Thymus (tissue), 11 donors: ENCODE data around the gene AGPAT2. TPM values are rescaled to one million over a fixed set of nuclear protein-coding genes. Genes with fewer than 3 reads are reported as not detected.

ENCODE experiments used
- DNase-seq, 9 donors: peaks; one replicate each; pipeline ENCODE4 v3.0.0-alpha.2; 2013; ENCODE audit warnings: low spot score in 9 of 9, low read depth in 6 of 9, missing footprints in 1 of 9
- H3K27ac ChIP-seq, 2 donors: one replicate each; pipeline ENCODE4 v1.5.1; 2013; ENCODE audit warnings: control low read depth in 1 of 2, low read depth in 1 of 2, low read length in 1 of 2, mild to moderate bottlenecking in 1 of 2, moderate library complexity in 1 of 2
- H3K27me3 ChIP-seq, 2 donors: one replicate each; pipeline ENCODE4 v1.5.1; 2013; ENCODE audit warnings: low read length in 1 of 2; ENCODE audit not compliant: control insufficient read depth in 2 of 2, insufficient read depth in 1 of 2
- H3K36me3 ChIP-seq, 2 donors: one replicate each; pipeline ENCODE4 v1.5.1; 2013; ENCODE audit warnings: low read length in 1 of 2, mild to moderate bottlenecking in 1 of 2, moderate library complexity in 1 of 2; ENCODE audit not compliant: control insufficient read depth in 2 of 2, insufficient read depth in 2 of 2
- H3K4me1 ChIP-seq, 2 donors: one replicate each; pipeline ENCODE4 v1.5.1; 2013; ENCODE audit warnings: low read length in 2 of 2; ENCODE audit not compliant: control insufficient read depth in 2 of 2, insufficient read depth in 2 of 2
- H3K4me3 ChIP-seq, 2 donors: one replicate each; pipeline ENCODE4 v1.5.1; 2013; ENCODE audit warnings: low read length in 2 of 2, control low read depth in 1 of 2, mild to moderate bottlenecking in 1 of 2
- H3K9me3 ChIP-seq, 2 donors: one replicate each; pipeline ENCODE4 v1.5.1; 2013; ENCODE audit warnings: low read length in 1 of 2, mild to moderate bottlenecking in 1 of 2; ENCODE audit not compliant: control insufficient read depth in 2 of 2, insufficient read depth in 1 of 2
- WGBS: extraction: QIAGEN DNeasy Blood & Tissue Kit; methylation state at CpG from one replicate; pipeline ENCODE4 v1.1.7; 2013; 5-methylcytosine and 5-hydroxymethylcytosine counted together
- polyA plus RNA-seq: library from polyadenylated mRNA; stranded (reverse); fragments of 200-250 nt; gene quantifications from one replicate; pipeline ENCODE4 v1.2.3, GENCODE V29; 2013
- total RNA-seq: library from RNA; stranded (reverse); fragments of 120-200 nt; gene quantifications from one replicate; pipeline ENCODE4 v1.2.4, GENCODE V29; 2013
- donor health status: healthy.

AGPAT2 gene
- total and polyA plus RNA-seq, 2 donors = 8.2 to 28.8 TPM

- Histone ChIP-seq H3K4me3 (peak overlapping the region; percentile 62 to 73), H3K36me3 (no peaks in the 10 kb centered on the region), H3K9me3 (peaks cover 0 to 7% of the 10 kb centered on the region in 2 donors), H3K4me1 (peaks cover 7 to 17% of the 10 kb centered on the region in 2 donors), H3K27ac (no peak overlapping the region), H3K27me3 (peaks cover 4 to 33% of the 10 kb centered on the region in 2 donors)
- peak in 1 of 9 donors; percentile 23 for DNase-seq
- WGBS = 2% methylated on average over 20 of the region's 20 CpGs
These were observed 793 bp downstream of the AGPAT2 start for GRCh38 chr9:136686534-136686793.

GRCh38 chr9:136685790-136686533, 1.3 kb downstream of the AGPAT2 start:
- H3K4me3 ChIP-seq = peak overlapping the region; percentile 62 to 73
- H3K27me3 ChIP-seq = peaks cover 4 to 33% of the 10 kb centered on the region in 2 donors
- DNase-seq = no peak
- H3K4me1 ChIP-seq = peaks cover 7 to 17% of the 10 kb centered on the region in 2 donors
- peaks cover 0 to 7% of the 10 kb centered on the region in 2 donors for H3K9me3 ChIP-seq
- H3K27ac ChIP-seq = no peak overlapping the region
- H3K36me3 ChIP-seq = no peaks in the 10 kb centered on the region
- 56% methylated on average over 19 of the region's 19 CpGs for WGBS

GRCh38 chr9:136685216-136685615, 2.0 kb downstream of the AGPAT2 start:
- H3K27me3 ChIP-seq = peaks cover 4 to 33% of the 10 kb centered on the region in 2 donors
- 98% methylated on average over 7 of the region's 7 CpGs for WGBS
- no peak overlapping the region for H3K27ac ChIP-seq
- peaks cover 0 to 7% of the 10 kb centered on the region in 2 donors for H3K9me3 ChIP-seq
- H3K4me3 ChIP-seq = no peak overlapping the region
- no peaks in the 10 kb centered on the region for H3K36me3 ChIP-seq
- no peak for DNase-seq
- peaks cover 7 to 17% of the 10 kb centered on the region in 2 donors for H3K4me1 ChIP-seq

- no peaks in the 10 kb centered on the region for H3K36me3 ChIP-seq
- no peak for DNase-seq
- peaks cover 7 to 19% of the 10 kb centered on the region in 2 donors for H3K4me1 ChIP-seq
- peaks cover 4 to 33% of the 10 kb centered on the region in 2 donors for H3K27me3 ChIP-seq
- 98% methylated on average over 15 of the region's 15 CpGs for WGBS
- H3K27ac ChIP-seq = no peak overlapping the region
- H3K9me3 ChIP-seq = peaks cover 0 to 7% of the 10 kb centered on the region in 2 donors
- H3K4me3 ChIP-seq = no peak overlapping the region
These were observed 2.5 kb downstream of the AGPAT2 start for GRCh38 chr9:136684799-136685198.

GRCh38 chr9:136684339-136684738, 2.9 kb downstream of the AGPAT2 start:
- Histone ChIP-seq H3K36me3 (no peaks in the 10 kb centered on the region), H3K4me1 (peaks cover 7 to 19% of the 10 kb centered on the region in 2 donors), H3K27ac (no peak overlapping the region), H3K27me3 (peaks cover 4 to 33% of the 10 kb centered on the region in 2 donors), H3K4me3 (no peak overlapping the region), H3K9me3 (peaks cover 0 to 7% of the 10 kb centered on the region in 2 donors)
- WGBS = 93% methylated on average over 15 of the region's 15 CpGs
- no peak for DNase-seq

GRCh38 chr9:136683755-136684154, 3.5 kb downstream of the AGPAT2 start:
- Histone ChIP-seq H3K27me3 (peaks cover 4 to 28% of the 10 kb centered on the region in 2 donors), H3K4me3 (no peak overlapping the region), H3K9me3 (peaks cover 0 to 7% of the 10 kb centered on the region in 2 donors), H3K27ac (no peak overlapping the region), H3K4me1 (peaks cover 7 to 19% of the 10 kb centered on the region in 2 donors), H3K36me3 (no peaks in the 10 kb centered on the region)
- DNase-seq = no peak
- WGBS = 94% methylated on average over 14 of the region's 14 CpGs

GRCh38 chr9:136683173-136683745, 4.0 kb downstream of the AGPAT2 start:
- Histone ChIP-seq H3K4me3 (no peak overlapping the region), H3K27ac (no peak overlapping the region), H3K4me1 (peaks cover 7 to 19% of the 10 kb centered on the region in 2 donors), H3K9me3 (peaks cover 0 to 6% of the 10 kb centered on the region in 2 donors), H3K36me3 (no peaks in the 10 kb centered on the region), H3K27me3 (peaks cover 4 to 23% of the 10 kb centered on the region in 2 donors)
- no peak for DNase-seq
- 96% methylated on average over 16 of the region's 16 CpGs for WGBS

GRCh38 chr9:136682710-136683109, 4.5 kb downstream of the AGPAT2 start:
- peaks cover 6 to 15% of the 10 kb centered on the region in 2 donors for H3K4me1 ChIP-seq
- no peak overlapping the region for H3K27ac ChIP-seq
- H3K27me3 ChIP-seq = peaks cover 2 to 17% of the 10 kb centered on the region in 2 donors
- WGBS = 97% methylated on average over 10 of the region's 10 CpGs
- peaks cover 0 to under 1% of the 10 kb centered on the region in 2 donors for H3K9me3 ChIP-seq
- H3K36me3 ChIP-seq = no peaks in the 10 kb centered on the region
- DNase-seq = no peak
- no peak overlapping the region for H3K4me3 ChIP-seq

- Histone ChIP-seq H3K4me3 (no peak overlapping the region), H3K27me3 (peaks cover 0 to 15% of the 10 kb centered on the region in 2 donors), H3K27ac (no peak overlapping the region), H3K36me3 (no peaks in the 10 kb centered on the region), H3K4me1 (peaks cover 5 to 13% of the 10 kb centered on the region in 2 donors), H3K9me3 (no peaks in the 10 kb centered on the region)
- 94% methylated on average over 20 of the region's 20 CpGs for WGBS
- no peak for DNase-seq
These were observed 5.1 kb downstream of the AGPAT2 start for GRCh38 chr9:136681945-136682699.
